Esophagus mucosa (tissue), 1 donor: Measurements from ENCODE around the gene C17orf114.
"Not testable (repeated sequence)": the region's sequence is repeated elsewhere in the genome, so short reads cannot be mapped to it uniquely, and the experiment has no call there.

ENCODE experiments used
- ATAC-seq: fragments of 200-7000 bp; cut with Tn5 transposase; one replicate; pipeline ENCODE4 v1.9.1; 2020
- donor health status: DM: yes; HTN: yes; CAD: no.

Gene C17orf114

DNA sequence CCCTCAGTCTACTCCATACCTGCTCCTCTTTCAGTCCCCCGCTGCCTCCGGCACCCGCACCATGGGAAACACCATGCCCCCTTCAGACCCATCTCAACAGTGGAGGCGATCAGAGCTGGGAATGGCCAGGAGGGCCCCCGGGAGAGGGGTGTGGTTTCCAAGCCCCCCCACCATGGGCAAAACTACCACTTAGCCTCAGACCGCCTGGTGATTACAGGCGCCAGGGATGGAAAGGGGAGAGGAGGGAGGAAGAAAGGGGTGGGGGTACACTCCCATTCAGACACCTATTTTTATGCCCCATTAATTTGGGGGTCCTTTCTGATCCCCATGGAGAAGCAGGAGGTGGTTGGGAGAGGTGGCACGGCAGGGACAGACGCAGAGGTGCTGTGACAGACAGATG, at the start of gene C17orf114:
Gene C17orf114, minus strand, starts transcription at position 101 of the 400 bp plus-strand sequence.
- ATAC-seq: no peak

DNA sequence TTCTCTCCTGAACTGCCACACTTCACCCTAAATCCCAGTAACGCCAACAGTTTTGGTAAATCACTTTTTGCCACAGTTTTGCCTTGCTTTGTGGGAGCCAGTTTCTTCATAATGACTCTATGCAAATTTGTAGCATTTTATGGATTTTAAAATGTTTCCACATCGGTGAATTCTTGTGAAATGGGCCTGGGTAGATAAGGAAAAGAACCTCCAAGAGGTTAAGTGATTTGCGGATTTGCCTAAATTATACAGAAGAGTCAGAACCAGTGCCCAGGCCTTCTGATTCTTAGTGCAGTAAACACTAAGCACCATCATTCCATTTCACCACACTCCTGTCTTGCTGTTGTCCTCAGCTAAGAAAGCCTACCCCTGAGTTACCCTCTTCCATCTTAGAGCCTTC, 49.0 kb upstream of the C17orf114 start:
- ATAC-seq: no peak

DNA sequence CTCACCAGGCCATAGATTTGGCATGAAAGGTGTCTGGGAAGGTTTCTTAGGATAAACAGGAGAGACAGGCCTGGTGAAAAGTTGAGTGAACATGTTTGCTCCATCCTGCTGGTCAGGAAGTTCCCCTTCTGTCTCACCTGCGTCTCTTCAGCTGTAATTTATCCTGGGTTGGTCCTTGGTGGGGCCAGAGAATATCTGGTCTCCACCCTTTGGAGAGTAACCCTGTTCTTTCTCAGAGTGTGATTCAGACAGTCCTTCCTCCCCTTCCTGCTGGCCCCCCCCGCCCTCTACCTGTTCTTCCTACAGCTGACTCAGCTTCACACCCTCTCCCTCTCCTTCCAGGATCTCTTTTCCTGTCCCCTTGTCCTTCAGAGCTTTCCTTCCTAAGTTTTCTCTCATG, 48.1 kb upstream of the C17orf114 start:
- ATAC-seq: peak; percentile 84

DNA sequence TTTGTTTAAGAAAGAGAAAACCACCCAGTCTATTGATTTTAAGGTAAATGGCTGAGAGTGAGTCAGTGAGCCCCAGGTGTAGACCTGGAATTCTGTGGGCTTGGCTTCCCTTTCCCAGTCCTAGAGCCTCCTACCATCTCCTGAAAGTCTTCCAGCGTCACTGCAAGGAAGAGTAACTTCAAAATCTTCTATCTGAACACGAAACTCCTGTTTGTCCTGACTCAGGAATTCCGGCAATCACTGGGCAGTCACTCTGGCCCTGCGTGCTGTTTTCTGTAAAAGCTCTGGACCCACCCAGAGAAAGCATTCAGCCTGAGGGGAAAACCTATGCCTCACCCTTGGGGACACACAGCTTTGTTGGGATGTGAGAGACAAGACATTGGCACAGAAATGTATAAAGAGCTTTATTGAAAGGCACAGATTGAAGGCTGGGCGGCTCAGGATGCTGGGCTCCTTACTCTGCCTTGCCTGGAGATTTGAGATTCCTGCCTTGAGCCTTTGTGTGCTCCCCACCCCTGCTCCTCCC, 46.9 kb upstream of the C17orf114 start:
- peak; percentile 63 for ATAC-seq

DNA sequence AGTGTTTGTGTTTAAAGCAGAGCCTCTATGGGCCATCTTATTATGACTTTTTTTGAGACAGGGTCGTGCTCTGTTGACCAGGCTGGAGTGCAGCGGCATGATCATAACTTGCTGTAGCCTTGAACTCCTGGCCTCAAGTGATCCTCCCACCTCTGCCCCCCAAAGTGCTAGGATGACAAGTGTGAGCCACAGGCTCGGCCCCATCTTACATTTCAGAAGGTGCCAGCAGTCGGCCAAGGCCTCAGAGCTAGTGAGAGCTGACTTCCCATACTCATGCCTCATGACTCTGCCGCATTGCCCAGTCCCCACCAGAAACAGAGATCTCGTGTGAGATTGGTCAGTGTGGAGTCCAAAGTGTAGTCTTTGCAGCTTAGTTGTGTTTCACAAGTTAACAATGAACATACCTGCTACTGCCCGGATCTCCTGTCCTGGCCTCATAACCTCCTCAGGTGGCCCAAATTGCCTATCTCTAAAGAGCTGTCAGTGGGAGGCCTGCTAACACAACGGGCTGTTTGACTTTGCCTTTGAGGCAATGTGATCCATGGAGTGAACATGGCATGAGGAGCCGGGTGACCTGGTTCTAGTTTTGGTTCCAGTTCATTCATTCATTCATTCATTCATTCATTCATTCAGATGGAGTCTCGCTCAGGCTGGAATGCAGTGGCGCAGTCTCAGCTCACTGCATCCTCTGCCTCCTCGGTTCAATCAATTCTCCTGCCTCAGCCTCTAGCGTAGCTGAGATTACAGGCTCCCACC, 44.7 kb upstream of the C17orf114 start:
- no peak for ATAC-seq

DNA sequence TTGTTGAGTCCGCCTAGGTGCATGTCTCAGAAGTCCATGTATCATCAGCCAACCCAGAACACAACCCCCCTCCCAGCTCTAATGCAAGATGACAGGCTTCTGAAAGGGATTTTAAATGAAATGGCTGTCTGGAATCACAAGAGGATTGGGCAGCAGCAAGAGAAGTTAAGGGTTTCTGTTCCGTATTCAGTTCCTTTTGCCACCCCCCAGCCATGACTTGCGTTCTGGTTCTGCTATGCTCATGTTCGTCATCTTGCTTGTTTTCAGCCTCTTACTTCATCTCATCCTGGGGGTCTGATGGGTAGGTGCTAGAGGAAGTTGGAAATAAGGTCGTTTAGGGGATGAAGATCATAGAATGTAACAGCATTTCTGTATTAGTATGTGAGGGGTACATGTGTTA, 43.0 kb upstream of the C17orf114 start:
- no peak for ATAC-seq

DNA sequence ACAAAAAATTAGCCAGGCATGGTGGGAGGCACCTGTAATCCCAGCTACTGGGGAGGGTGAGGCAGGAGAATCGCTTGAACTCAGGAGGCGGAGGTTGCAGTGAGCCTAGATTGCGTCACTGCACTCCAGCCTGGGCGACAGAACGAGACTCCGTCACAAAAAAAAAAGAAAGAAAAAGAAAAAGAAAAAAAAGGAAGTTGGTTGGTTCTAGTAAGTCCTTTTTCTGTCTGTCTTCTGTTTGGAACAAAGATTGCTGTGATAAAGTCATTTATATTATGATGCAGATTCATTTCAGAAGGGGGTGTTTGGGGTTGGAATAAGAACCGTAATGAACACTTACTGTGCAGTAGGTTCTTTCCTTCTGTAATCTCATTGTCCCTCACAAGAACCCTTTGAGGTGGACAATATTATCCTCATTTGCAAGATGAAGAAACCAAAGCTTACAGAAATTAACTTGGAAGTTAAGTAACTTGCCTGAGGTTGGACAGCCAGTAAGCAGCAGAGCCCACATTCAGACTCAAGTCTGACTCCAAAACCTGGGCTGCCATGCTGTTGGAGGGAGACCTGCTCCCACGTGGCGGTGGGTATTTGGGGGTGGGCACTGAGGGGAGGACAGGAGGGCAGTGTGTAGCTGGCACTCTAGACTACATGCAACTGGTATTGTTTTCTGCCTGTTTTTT, 41.3 kb upstream of the C17orf114 start:
- ATAC-seq: no peak

DNA sequence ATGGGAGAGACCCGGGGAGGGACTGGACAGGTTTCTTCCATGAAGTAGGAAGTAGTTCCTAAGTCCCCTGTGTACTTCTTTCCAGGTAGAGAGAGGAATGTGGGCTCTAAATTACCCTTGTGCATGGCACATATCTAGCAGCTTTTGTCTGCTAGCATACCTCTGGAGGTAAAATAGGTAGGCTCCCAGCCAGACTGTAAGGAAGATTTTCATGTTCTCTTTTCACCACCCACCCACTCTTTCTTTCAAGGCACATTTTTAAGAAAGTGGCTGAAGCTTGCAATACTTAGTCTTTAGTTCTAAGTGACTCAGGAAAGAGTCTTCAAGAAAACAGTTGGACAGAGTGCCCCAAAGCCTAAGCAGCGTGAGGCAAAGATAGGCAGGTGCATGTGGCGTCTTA, 40.2 kb upstream of the C17orf114 start:
- no peak for ATAC-seq

DNA sequence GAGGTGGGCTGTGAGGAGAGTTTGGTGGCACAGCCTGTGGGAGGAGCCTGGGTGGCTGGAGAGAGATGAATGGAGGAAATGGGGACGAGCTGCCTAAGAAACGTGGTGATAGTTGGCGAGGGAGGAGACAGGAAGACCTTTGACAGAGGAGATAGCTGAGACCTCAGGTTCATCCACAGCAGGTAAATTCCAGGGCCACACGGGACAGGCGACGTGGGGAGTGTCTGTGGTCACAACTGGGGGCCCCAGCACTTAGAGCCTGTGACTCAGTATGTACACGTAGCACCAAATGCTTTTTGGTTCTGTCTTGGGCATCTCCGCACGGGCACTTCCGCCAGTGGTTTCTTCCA, 38.7 kb upstream of the C17orf114 start:
- ATAC-seq: no peak

DNA sequence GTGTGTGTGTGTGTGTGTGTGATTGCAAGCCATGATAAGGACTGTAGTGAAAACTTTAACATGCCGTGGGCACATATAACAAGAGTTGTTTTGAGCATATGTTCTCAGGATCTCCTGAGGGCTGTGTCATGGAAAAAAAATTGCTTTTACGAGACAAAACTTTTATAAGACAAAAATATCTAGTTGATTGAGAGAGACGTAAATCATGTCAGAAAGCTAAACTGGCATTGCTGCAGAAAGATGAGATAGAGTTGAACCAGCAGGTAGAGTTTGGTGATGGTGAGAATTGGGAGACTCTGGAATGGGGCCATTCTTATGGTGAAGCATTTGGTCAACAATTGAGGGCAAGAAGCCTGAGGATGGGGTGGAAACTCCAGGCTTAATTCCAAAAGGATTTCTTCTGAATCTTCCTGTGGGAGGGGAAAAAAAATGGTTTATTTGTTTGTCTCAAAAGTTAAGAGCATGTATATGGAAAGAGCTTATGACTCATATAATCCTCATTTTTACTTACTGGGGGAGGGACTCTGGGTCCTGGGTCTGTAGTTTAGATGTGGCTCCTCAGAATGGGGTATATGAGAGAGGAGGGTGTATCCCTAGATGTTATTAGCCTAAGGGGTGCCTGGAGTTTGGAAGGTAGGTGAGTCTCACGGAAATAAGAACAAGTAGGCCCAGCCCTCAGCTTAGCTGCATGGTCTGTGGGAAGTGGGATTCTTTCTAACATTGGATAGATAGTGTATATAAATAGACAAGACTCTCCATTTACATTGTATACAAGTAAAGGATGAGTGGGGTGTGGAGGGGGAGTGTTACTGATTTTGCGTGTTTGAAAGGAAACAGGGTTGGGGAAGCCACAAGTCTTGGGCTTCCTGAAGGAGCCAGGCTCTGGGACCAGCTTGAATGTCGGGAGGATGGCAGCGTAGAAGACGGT, 38.1 kb upstream of the C17orf114 start:
- ATAC-seq: peak; percentile 25

DNA sequence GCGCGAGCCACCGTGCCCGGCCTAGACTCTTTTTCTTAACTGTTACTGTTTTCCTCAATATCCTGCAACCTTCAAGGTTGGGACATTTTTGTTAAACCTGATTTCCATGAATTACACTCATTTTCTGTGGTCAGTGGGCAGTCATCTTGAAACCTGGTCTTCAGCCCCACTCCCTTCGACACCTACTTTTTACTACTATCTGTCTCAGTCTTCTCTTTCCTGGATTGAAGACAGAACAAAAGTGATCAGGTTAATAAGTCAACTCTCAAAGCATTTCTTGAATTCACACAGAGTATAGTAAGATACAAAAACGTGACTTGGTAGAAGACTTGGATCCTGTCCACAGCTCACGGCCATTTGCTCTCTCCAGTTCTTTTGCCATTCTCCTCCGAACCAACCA, 37.1 kb upstream of the C17orf114 start:
- no peak for ATAC-seq

DNA sequence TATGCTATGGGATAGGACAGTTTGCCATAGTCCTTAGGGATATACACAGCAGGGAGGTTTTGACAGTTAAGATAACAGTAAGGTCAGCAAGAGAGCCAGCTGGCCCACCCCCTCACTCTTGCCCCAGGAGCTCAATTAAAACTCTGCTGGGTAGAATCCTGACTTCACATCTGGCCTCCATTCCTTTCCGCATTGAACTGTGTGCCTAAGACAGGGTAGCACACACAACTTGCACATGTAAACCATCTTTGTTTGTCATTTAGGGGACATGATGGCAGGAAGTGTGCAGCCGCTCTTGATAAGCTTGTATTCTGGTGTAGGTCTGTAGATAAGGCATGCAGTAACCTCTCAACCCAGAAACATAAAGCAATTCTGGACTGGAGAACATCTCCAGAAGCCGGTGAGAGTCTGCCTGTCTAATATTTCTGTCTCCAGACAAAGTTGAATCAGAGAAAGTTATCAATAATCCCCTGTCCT, 36.2 kb upstream of the C17orf114 start:
- ATAC-seq: no peak

DNA sequence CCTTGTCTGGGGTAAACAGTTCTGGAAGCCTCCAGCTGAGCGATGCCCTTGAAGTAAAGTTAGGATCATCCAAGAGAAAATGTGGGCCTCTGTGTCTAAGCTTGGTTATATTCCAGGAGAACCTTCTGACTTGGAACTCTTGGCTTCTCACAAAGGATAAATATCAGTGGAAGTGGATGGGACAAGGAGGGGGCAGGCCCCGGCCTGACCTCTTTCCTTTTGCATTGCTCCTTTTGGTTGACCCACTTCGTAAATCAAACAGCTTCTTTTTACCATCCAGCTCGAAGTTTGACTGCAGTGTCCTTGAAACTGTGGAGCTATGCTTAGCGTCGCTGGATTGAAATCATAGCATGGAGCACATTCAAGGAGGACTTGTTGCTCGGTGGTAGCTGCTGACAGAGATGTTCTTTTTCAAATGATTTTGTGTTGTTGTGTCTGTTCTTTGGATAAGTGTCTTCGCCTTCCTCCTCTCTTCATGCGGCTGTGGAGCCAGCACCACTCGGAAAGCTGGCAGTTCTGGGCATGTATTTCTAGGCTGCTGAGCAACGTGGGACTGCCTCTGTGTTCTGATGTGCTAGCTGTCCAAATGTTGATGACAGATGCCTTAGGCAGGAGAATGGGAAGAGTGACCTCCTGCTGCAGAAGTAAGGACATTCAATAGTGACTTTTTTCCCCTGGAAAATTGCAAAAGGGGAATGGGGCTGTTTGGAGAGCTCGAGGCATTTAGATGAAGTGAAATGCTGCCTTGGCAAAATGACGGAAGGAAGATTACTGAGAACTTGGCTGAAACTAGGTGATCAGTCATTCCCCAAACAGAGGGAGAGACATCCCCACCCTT, 35.6 kb upstream of the C17orf114 start:
- ATAC-seq: no peak

DNA sequence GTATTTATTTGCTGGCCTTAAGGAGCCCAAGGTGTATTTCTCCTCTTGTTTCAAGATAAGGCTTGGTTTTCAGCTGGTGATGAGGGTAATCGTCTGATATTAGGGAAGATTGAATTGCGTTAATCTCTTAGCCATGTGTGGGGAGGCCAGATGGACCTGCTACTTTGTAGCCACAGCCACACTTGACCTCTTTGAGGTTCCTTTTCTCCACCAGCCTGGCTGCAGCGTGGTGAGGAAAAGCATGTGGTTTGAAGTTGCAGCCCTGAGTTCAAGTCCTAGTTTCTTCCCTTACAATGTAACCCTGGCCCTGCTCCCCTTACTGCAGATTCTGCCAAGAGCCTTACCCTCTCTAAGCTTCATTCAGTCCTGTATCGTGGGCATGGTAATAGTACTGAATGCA, 34.1 kb upstream of the C17orf114 start:
- no peak for ATAC-seq

DNA sequence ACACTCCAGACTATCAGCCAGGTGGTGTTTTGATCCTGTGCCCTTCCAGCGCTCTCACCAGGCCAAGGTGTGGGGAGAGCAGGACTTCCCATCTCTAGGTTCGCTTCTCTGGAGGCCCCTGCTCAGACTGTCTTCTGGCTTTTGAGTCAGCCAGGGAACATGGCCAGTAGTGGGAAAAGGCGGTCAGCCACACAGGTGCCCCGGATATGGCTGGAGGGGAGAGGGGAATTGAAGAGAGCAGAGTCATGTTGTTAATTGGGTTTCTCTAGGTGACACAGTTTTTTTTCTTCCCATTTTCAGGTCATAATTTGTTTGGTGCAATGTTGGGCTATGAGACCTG, 32.5 kb upstream of the C17orf114 start:
- ATAC-seq: no peak

DNA sequence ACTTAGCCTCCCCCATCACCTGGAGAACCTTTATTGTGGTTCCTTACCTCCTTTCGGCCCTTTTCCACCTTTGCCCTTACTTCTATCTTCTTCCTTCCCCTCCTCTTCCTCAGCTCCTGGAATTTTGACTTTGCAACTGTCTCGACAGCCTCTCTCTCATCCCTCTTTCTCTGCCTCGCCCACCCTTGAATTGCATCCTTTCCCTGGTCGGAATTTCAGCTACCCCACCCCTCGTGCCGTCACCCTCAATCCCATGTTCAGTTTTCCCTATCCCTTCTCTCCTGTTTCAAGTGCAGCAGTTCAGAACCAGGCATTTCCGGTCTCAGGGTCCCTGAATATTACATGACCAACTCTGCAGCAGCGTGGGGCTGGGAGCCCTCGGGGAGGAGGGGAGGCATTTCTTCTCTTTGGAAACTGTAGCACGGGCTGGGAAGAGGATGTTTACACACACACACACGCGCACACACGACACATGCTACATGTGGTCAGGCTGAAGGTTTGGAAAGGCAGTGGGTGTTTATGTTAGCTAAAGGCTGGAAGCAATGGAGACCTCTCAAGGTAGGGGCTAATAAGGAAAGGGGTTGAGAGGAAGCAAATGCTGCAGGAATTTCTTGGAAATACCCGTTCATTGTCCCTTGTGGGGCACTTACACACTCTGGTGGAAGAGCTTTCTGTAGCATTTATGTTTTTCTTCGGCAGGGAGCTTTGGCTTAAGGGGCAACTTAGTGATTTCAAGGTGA, 32.0 kb upstream of the C17orf114 start:
- ATAC-seq: peak; percentile 6

DNA sequence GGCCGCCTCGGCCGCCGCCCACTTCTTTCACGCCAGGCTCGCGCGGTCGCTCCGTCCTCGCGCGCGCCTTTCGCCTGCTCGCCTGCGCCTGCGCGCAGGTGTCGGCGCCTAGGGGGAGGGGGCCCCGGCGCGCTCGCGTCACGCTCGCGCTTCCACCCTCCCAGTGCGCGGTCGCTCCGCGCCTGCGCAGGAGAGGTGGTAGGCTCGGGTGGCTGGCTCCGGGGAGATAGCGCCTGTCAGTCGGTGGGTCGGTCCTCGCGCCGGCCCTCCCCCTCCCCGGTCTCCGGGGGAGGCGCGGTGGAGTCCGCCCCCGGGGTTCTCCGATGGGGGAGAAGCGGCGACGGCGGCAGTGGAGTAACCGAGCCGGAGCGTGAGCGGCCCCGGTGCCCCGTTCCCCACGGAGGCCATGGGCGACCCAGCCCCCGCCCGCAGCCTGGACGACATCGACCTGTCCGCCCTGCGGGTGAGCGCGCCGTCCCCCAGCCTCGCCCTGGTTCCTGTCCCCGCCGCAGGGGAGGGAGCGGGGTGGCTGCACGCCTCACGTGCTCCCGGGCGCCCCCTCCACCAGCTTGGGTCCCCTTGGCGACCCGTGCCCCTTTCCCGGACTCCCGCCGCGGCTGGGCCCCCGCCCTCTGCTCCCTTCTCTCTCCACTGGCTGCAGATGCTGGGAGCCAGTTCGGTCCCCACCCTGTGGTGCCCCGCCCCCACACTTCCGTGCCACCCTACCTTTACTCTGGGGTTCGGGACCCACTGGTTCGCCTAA, 31.2 kb upstream of the C17orf114 start, which contains the start of gene MINK1:
Gene MINK1, plus strand, starts transcription at position 163 of the 763 bp plus-strand sequence. Its CDS starts 244 bp downstream, at position 407.
- ATAC-seq: peak; percentile 98

DNA sequence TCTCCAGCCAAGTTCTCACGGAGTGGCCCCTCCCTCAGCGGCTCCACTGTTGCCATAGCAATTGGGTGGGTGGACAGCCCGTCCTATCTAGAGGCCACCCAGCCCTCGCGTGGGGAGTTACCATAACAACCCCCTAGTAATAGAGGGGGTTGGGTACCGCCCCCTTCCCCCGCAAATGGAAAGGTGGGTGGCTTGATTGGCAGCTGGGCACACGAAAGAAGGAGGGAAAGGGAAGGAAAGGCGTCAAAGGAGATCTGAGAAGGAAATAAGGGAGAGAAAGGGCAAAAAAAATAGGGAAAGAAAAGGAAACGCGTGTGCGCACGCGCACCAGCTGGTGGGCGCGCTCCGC, 30.7 kb upstream of the C17orf114 start:
- not testable (repeated sequence) for ATAC-seq

DNA sequence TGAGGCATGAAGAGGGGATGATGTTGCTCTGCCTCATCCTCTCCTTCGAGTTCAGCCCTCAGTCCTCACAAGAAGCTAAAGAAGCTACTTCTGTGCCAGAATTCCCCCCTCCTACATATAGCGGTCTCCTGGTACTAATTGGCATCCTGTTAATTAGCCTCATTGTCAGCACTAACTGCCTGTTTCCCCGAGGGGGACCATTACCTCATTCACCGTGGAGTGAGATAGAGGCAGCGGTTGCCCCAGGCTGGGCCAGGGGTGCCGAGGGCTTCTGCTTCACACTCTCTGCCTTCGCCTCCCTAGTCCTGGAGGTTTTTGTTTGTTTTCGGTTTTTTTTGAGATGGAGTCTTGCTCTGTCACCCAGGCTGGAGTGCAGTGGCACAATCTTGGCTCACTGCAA, 25.3 kb upstream of the C17orf114 start:
- peak; percentile 20 for ATAC-seq

DNA sequence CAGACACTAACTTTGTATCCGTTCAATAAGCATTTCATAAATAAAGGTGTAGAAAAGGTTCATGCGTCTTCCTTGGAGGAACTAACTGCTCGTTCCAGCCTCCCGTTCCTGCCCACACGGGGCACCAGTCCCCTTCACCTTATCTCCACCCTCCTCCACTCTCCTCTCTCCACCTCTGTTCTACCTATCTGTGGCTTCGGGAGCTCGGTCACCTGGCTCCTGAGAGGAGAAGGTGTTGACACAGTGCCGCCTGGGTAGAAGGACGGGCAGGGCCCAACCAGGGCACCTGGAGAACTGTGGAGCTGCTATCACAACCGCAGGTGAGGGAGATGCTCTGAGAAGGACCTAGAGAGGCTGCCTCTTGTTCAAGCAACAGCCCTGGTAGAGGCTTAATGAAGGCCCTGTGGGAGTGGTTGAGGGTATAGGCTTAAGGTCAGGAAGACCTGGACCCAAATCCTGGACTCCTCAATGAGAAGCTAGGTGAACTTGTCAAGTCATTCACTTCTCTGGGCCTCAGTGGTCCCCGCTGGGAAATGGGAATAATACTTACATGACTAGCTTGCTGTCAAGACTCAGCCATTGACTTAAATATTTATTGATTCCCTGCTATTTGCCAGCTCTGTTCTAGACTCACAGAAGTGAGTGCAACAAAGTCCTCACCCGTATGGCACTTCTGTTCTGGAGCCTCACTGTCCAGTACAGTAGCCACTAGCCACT, 21.4 kb upstream of the C17orf114 start:
- peak; percentile 9 for ATAC-seq
